ENCODE results near the gene ITCH.

GRCh38 chr20:34536798-34537394, 173.8 kb downstream of the ITCH start:
- TF ChIP-seq POLR2AphosphoS5 (IDR thresholded peaks at IDR 0.05), result no peak
- TF ChIP-seq CTCF (IDR thresholded peaks at IDR 0.05), result peak in 3 of 4 experiments; percentile 8 to 24 (median 16)
- no peak for TF ChIP-seq POLR2A (IDR thresholded peaks at IDR 0.05)
- TF ChIP-seq EP300 (IDR thresholded peaks at IDR 0.05), result no peak

Data from sigmoid colon (tissue), 4 donors.